ENCODE results near the gene CHST8.

The CHST8 gene

GRCh38 chr19:33714149-33714548 is 92.4 kb downstream of the CHST8 start:
- Histone ChIP-seq H3K79me2 (ENCODE audit: control insufficient read depth, low read length) (no peaks in the 10 kb centered on the region), H3K4me2 (ENCODE audit: low read length) (no peak overlapping the region), H3F3A (ENCODE audit: control insufficient read depth, insufficient read depth) (no peaks in the 10 kb centered on the region), H3K4me3 (ENCODE audit: low read length) (no peak overlapping the region), H3K9me3 (ENCODE audit: control insufficient read depth, insufficient read depth, low read length) (no peaks in the 10 kb centered on the region), H3K36me3 (ENCODE audit: control insufficient read depth, low read length) (no peaks in the 10 kb centered on the region), H4K20me1 (ENCODE audit: control insufficient read depth, insufficient read depth, low read depth, low read length) (no peaks in the 10 kb centered on the region), H3K4me1 (ENCODE audit: control insufficient read depth, low read length) (no peaks in the 10 kb centered on the region), H3K27ac (ENCODE audit: low read depth, low read length) (no peak overlapping the region), H3K27me3 (ENCODE audit: control insufficient read depth, low read length) (no peaks in the 10 kb centered on the region), H3K9me2 (replicated peaks; ENCODE audit: control insufficient read depth, low read length) (no peaks in the 10 kb centered on the region)
- TF ChIP-seq, protein P1, sequence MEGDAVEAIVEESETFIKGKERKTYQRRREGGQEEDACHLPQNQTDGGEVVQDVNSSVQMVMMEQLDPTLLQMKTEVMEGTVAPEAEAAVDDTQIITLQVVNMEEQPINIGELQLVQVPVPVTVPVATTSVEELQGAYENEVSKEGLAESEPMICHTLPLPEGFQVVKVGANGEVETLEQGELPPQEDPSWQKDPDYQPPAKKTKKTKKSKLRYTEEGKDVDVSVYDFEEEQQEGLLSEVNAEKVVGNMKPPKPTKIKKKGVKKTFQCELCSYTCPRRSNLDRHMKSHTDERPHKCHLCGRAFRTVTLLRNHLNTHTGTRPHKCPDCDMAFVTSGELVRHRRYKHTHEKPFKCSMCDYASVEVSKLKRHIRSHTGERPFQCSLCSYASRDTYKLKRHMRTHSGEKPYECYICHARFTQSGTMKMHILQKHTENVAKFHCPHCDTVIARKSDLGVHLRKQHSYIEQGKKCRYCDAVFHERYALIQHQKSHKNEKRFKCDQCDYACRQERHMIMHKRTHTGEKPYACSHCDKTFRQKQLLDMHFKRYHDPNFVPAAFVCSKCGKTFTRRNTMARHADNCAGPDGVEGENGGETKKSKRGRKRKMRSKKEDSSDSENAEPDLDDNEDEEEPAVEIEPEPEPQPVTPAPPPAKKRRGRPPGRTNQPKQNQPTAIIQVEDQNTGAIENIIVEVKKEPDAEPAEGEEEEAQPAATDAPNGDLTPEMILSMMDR (IDR thresholded peaks at IDR 0.05; ENCODE audit: low read depth, low read length, poor library complexity, severe bottlenecking): no peak
- TF ChIP-seq EZH2phosphoT487 (IDR thresholded peaks at IDR 0.05; ENCODE audit: borderline replicate concordance, low read length): no peak

DNA sequence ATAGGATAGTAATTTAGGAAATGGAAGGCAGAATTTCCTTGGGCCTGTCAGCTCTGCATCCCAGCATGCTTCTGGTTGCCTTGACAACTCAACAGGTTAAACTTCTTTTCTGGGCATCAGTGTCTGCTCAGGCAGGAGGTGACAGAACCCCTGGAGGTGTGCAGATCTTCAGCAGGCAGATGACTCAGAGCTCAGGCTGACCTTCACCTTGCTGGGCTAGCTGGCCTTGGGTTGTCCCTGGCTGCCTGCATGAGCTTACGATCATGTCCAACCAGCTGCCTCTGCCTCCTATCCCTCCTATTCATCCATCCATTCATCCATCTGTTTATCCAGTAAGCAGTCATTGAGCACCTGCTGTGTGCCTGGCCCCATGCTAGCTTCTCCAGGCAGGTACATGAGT is 93.7 kb downstream of the CHST8 start:
- H3K27ac ChIP-seq (ENCODE audit: low read depth, low read length): no peak overlapping the region
- H3K9me3 ChIP-seq (ENCODE audit: control insufficient read depth, insufficient read depth, low read length): no peaks in the 10 kb centered on the region
- no peaks in the 10 kb centered on the region for H3K4me1 ChIP-seq (ENCODE audit: control insufficient read depth, low read length)
- H3K9me2 ChIP-seq (replicated peaks; ENCODE audit: control insufficient read depth, low read length): no peaks in the 10 kb centered on the region
- TF ChIP-seq, protein P1 (IDR thresholded peaks at IDR 0.05; ENCODE audit: low read depth, low read length, poor library complexity, severe bottlenecking): no peak
- no peak for TF ChIP-seq EZH2phosphoT487 (IDR thresholded peaks at IDR 0.05; ENCODE audit: borderline replicate concordance, low read length)
- no peaks in the 10 kb centered on the region for H3F3A ChIP-seq (ENCODE audit: control insufficient read depth, insufficient read depth)
- no peaks in the 10 kb centered on the region for H3K27me3 ChIP-seq (ENCODE audit: control insufficient read depth, low read length)
- no peak overlapping the region for H3K4me2 ChIP-seq (ENCODE audit: low read length)
- no peaks in the 10 kb centered on the region for H3K79me2 ChIP-seq (ENCODE audit: control insufficient read depth, low read length)
- no peaks in the 10 kb centered on the region for H4K20me1 ChIP-seq (ENCODE audit: control insufficient read depth, insufficient read depth, low read depth, low read length)
- no peaks in the 10 kb centered on the region for H3K36me3 ChIP-seq (ENCODE audit: control insufficient read depth, low read length)
- H3K4me3 ChIP-seq (ENCODE audit: low read length): no peak overlapping the region

- no peaks in the 10 kb centered on the region for H3K9me3 ChIP-seq (ENCODE audit: control insufficient read depth, insufficient read depth, low read length)
- no peaks in the 10 kb centered on the region for H3K9me2 ChIP-seq (replicated peaks; ENCODE audit: control insufficient read depth, low read length)
- H3F3A ChIP-seq (ENCODE audit: control insufficient read depth, insufficient read depth): no peaks in the 10 kb centered on the region
- no peaks in the 10 kb centered on the region for H4K20me1 ChIP-seq (ENCODE audit: control insufficient read depth, insufficient read depth, low read depth, low read length)
- H3K4me3 ChIP-seq (ENCODE audit: low read length): no peak overlapping the region
- H3K4me1 ChIP-seq (ENCODE audit: control insufficient read depth, low read length): no peaks in the 10 kb centered on the region
- no peaks in the 10 kb centered on the region for H3K79me2 ChIP-seq (ENCODE audit: control insufficient read depth, low read length)
- no peaks in the 10 kb centered on the region for H3K27me3 ChIP-seq (ENCODE audit: control insufficient read depth, low read length)
- no peak overlapping the region for H3K4me2 ChIP-seq (ENCODE audit: low read length)
- TF ChIP-seq EZH2phosphoT487 (IDR thresholded peaks at IDR 0.05; ENCODE audit: borderline replicate concordance, low read length): no peak
- TF ChIP-seq, protein P1 (IDR thresholded peaks at IDR 0.05; ENCODE audit: low read depth, low read length, poor library complexity, severe bottlenecking): no peak
- H3K36me3 ChIP-seq (ENCODE audit: control insufficient read depth, low read length): no peaks in the 10 kb centered on the region
- H3K27ac ChIP-seq (ENCODE audit: low read depth, low read length): no peak overlapping the region
Observed at GRCh38 chr19:33717878-33718277, 96.1 kb downstream of the CHST8 start.

Data from DOHH2 (cell line).